Ureter (tissue), 1 donor: ENCODE measurements around the gene AMMECR1L. TPM values are rescaled to one million over a fixed set of nuclear protein-coding genes. Genes with fewer than 3 reads are reported as not detected.
"Not testable (repeated sequence)": the region's sequence is repeated elsewhere in the genome, so short reads cannot be mapped to it uniquely, and the experiment has no call there.

Experiments used
- DNase-seq: peaks from one replicate; pipeline ENCODE4 v3.0.0-alpha.2; 2020; ENCODE audit warnings: low spot score
- total RNA-seq: library from RNA; stranded (reverse); gene quantifications from one replicate; pipeline ENCODE4 v1.2.4, GENCODE V29; 2023
- donor health status: DM: yes; HTN: yes; CAD: no.

The AMMECR1L gene
- 19.2 TPM for total RNA-seq

- DNase-seq = peak; percentile 80
These were observed at the start of gene AMMECR1L for GRCh38 chr2:127885780-127886592. Gene AMMECR1L, minus strand, starts transcription at chr2:127885956. Its CDS starts 11,722 bp downstream, at chr2:127874234.

- DNase-seq = no peak
These were observed 49.6 kb upstream of the AMMECR1L start for GRCh38 chr2:127935337-127935736.

- DNase-seq = no peak
These were observed 46.6 kb upstream of the AMMECR1L start for GRCh38 chr2:127932199-127932876.

GRCh38 chr2:127929449-127929848, 43.7 kb upstream of the AMMECR1L start:
- no peak for DNase-seq

- no peak for DNase-seq
These were observed 41.6 kb upstream of the AMMECR1L start for GRCh38 chr2:127927384-127927783.

- no peak for DNase-seq
These were observed 32.2 kb upstream of the AMMECR1L start for GRCh38 chr2:127917916-127918315.

- no peak for DNase-seq
These were observed 28.2 kb upstream of the AMMECR1L start for GRCh38 chr2:127913808-127914457.

GRCh38 chr2:127911737-127912136, 26.0 kb upstream of the AMMECR1L start:
- DNase-seq = no peak

GRCh38 chr2:127910415-127910814, 24.7 kb upstream of the AMMECR1L start:
- no peak for DNase-seq

GRCh38 chr2:127909019-127909418, 23.3 kb upstream of the AMMECR1L start:
- DNase-seq = no peak

GRCh38 chr2:127907733-127908400, 22.1 kb upstream of the AMMECR1L start:
- DNase-seq = not testable (repeated sequence)

GRCh38 chr2:127906206-127906926, 20.6 kb upstream of the AMMECR1L start:
- DNase-seq = no peak

- DNase-seq = no peak
These were observed 15.7 kb upstream of the AMMECR1L start for GRCh38 chr2:127901339-127902056.

GRCh38 chr2:127897531-127898211, 11.9 kb upstream of the AMMECR1L start:
- DNase-seq = no peak

- DNase-seq = no peak
These were observed 7.7 kb upstream of the AMMECR1L start for GRCh38 chr2:127893494-127893893.

- DNase-seq = no peak
These were observed 7.3 kb upstream of the AMMECR1L start for GRCh38 chr2:127893033-127893432.

- no peak for DNase-seq
These were observed 6.1 kb upstream of the AMMECR1L start for GRCh38 chr2:127891811-127892210.

- DNase-seq = not testable (repeated sequence)
These were observed 5.0 kb upstream of the AMMECR1L start for GRCh38 chr2:127890756-127891155.

GRCh38 chr2:127888772-127889171, 3.0 kb upstream of the AMMECR1L start:
- DNase-seq = no peak

- DNase-seq = no peak
These were observed 2.0 kb upstream of the AMMECR1L start for GRCh38 chr2:127887776-127888130.
